WTC11 (cell line): ENCODE data around the gene WWOX.

Experiments
- CTCF ChIP-seq: fragments of 200-600 bp; IDR thresholded peaks from 2 replicates; pipeline ENCODE4 v1.8.0; 2022; ENCODE audit warnings: antibody characterized with exemption
- ESRRA ChIP-seq: sonication (generic); formaldehyde crosslinking; IDR thresholded peaks from 2 replicates; pipeline ENCODE4 v1.8.1; 2022; ENCODE audit warnings: mild to moderate bottlenecking, missing genetic modification reagents, borderline replicate concordance
- MYBL2 ChIP-seq: sonication (generic); formaldehyde crosslinking; IDR thresholded peaks from 2 replicates; pipeline ENCODE4 v1.8.1; 2023; ENCODE audit warnings: mild to moderate bottlenecking, moderate library complexity, missing genetic modification reagents

- no peak for TF ChIP-seq ESRRA (CRISPR knock-in tag)
- TF ChIP-seq MYBL2 (CRISPR knock-in tag): no peak
- TF ChIP-seq CTCF: no peak
Measured at GRCh38 chr16:79037521-79038373, 938.3 kb downstream of the WWOX start.
